HEK293T (cell line): ENCODE data around the gene MTRF1.

Source experiments
- CTCF ChIA-PET: fragments of 350-600 bp; formaldehyde crosslinking; extraction: SDS; loops from one replicate; lab custom pipeline; 2021; ENCODE audit warnings: antibody characterized with exemption, inconsistent platforms; lab: Yijun Ruan, JAX
- POLR2A ChIA-PET: fragments of 350-600 bp; formaldehyde crosslinking; extraction: SDS; loops from one replicate; lab custom pipeline; 2020; ENCODE audit warnings: antibody characterized with exemption, inconsistent platforms; lab: Yijun Ruan, JAX
- DNase-seq: peaks from one replicate; pipeline ENCODE4 v3.0.0; 2012; ENCODE audit warnings: mixed read lengths; ENCODE audit errors: extremely low spot score
- ARNT ChIP-seq: fragments of 450-650 bp; IDR thresholded peaks from 2 replicates; pipeline ENCODE4 v1.6.1; 2017; ENCODE audit warnings: mild to moderate bottlenecking
- BHLHE40 ChIP-seq: fragments of 450-650 bp; IDR thresholded peaks from 2 replicates; pipeline ENCODE4 v1.6.1; 2016; ENCODE audit warnings: mild to moderate bottlenecking, moderate library complexity, borderline replicate concordance
- CTBP1 ChIP-seq: fragments of 450-650 bp; IDR thresholded peaks from 2 replicates; pipeline ENCODE4 v1.6.1; 2016; ENCODE audit warnings: borderline replicate concordance
- ELF4 ChIP-seq: fragments of 450-650 bp; IDR thresholded peaks from 2 replicates; pipeline ENCODE4 v1.6.1; 2017; ENCODE audit warnings: antibody characterized with exemption
- FOXA1 ChIP-seq: fragments of 450-650 bp; IDR thresholded peaks from 2 replicates; pipeline ENCODE4 v1.6.1; 2016; ENCODE audit warnings: mild to moderate bottlenecking
- FOXK2 ChIP-seq: fragments of 450-650 bp; IDR thresholded peaks from 2 replicates; pipeline ENCODE4 v1.6.1; 2016; ENCODE audit warnings: mild to moderate bottlenecking
- FOXM1 ChIP-seq: fragments of 450-650 bp; IDR thresholded peaks from 2 replicates; pipeline ENCODE4 v1.6.1; 2017; ENCODE audit warnings: mild to moderate bottlenecking, borderline replicate concordance
- HDGF ChIP-seq: fragments of 450-650 bp; IDR thresholded peaks from 2 replicates; pipeline ENCODE4 v1.6.1; 2017; ENCODE audit warnings: antibody characterized with exemption, borderline replicate concordance
- L3MBTL2 ChIP-seq: fragments of 450-650 bp; conservative IDR thresholded peaks from 2 replicates; pipeline ENCODE4 v1.6.1; 2016; ENCODE audit warnings: mild to moderate bottlenecking
- LEF1 ChIP-seq: fragments of 450-650 bp; IDR thresholded peaks from 2 replicates; pipeline ENCODE4 v1.6.1; 2017; ENCODE audit warnings: mild to moderate bottlenecking, borderline replicate concordance
- NFRKB ChIP-seq: fragments of 450-650 bp; IDR thresholded peaks from 2 replicates; pipeline ENCODE4 v1.6.1; 2016; ENCODE audit warnings: mild to moderate bottlenecking, moderate library complexity
- PKNOX1 ChIP-seq: fragments of 450-650 bp; IDR thresholded peaks from 2 replicates; pipeline ENCODE4 v1.6.1; 2016
- SP1 ChIP-seq: fragments of 450-650 bp; IDR thresholded peaks from 2 replicates; pipeline ENCODE4 v1.6.1; 2017
- SUZ12 ChIP-seq: fragments of 450-650 bp; IDR thresholded peaks from 2 replicates; pipeline ENCODE4 v1.6.1; 2016; ENCODE audit warnings: mild to moderate bottlenecking
- TARDBP ChIP-seq: fragments of 450-650 bp; IDR thresholded peaks from 2 replicates; pipeline ENCODE4 v1.6.1; 2016
- ZNF384 ChIP-seq: fragments of 450-650 bp; IDR thresholded peaks from 2 replicates; pipeline ENCODE4 v1.6.1; 2016

Gene MTRF1

GRCh38 chr13:41254902-41255301 lies 8.5 kb downstream of the MTRF1 start:
- no peak for DNase-seq
- CTCF ChIA-PET, result no interaction called here
- no peak for TF ChIP-seq FOXA1
- no peak for TF ChIP-seq ZNF384
- TF ChIP-seq SUZ12, result no peak
- TF ChIP-seq CTBP1, result no peak
- no peak for TF ChIP-seq ARNT
- no peak for TF ChIP-seq BHLHE40
- no peak for TF ChIP-seq TARDBP
- no peak for TF ChIP-seq SP1
- TF ChIP-seq HDGF, result no peak
- TF ChIP-seq FOXK2, result no peak
- no peak for TF ChIP-seq L3MBTL2
- no peak for TF ChIP-seq PKNOX1
- no peak for TF ChIP-seq LEF1
- TF ChIP-seq NFRKB, result no peak
- POLR2A ChIA-PET, result no interaction called here

GRCh38 chr13:41250993-41251392 lies 12.4 kb downstream of the MTRF1 start:
- no peak for DNase-seq
- POLR2A ChIA-PET, result no interaction called here
- CTCF ChIA-PET, result no interaction called here
- TF ChIP-seq HDGF, result no peak
- TF ChIP-seq NFRKB, result no peak
- TF ChIP-seq ZNF384, result no peak
- TF ChIP-seq CTBP1, result no peak
- no peak for TF ChIP-seq LEF1
- no peak for TF ChIP-seq ARNT
- no peak for TF ChIP-seq ELF4
- no peak for TF ChIP-seq L3MBTL2
- no peak for TF ChIP-seq PKNOX1
- TF ChIP-seq FOXA1, result no peak
- no peak for TF ChIP-seq SP1
- TF ChIP-seq FOXK2, result no peak
- TF ChIP-seq BHLHE40, result no peak
- TF ChIP-seq TARDBP, result no peak

DNA sequence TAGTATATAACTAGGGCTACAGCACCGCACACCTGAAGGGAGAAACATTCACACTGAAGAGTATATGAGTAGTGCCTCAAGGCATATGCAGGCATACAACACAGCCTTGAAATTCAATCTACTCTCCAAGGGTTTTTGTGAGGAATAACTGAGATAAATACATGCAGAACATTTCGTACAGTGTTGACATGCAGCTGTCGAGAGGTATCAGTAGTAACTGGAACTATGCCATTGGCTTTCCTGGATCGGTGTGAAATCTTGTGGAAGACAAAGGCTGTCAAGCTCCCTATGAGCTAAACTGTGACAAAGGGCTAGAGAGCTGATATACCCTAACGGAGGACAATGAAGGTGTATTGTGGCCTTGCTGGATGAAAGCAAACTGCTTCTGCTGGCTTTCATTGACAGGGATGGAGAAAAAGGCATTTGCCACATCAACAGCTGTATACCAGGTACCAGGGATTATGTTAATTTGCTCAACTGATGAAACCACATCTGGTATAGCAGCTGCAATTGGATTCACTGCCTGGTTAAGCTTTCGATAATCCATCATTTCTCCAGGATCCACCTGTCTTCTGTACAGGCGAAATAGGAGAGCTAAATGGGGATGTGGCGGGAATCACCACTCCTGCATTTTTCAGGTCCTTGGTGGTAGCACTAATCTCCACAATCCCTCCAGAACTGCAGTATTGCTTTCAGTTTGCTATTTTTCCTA lies 16.3 kb downstream of the MTRF1 start:
- TF ChIP-seq ZNF384 (no peak), BHLHE40 (no peak), ELF4 (no peak), CTBP1 (no peak), SUZ12 (no peak), SP1 (no peak), HDGF (no peak), L3MBTL2 (no peak), FOXM1 (no peak), TARDBP (no peak), PKNOX1 (no peak), FOXK2 (no peak), NFRKB (no peak), FOXA1 (no peak), LEF1 (no peak), ARNT (no peak)
- ChIA-PET POLR2A (no interaction called here), CTCF (interaction anchor here (0.6 kb wide), 1 partner anchor 612 kb away, joined by 3 read pairs; no protein-coding TSS in a partner anchor)
- no peak for DNase-seq

DNA sequence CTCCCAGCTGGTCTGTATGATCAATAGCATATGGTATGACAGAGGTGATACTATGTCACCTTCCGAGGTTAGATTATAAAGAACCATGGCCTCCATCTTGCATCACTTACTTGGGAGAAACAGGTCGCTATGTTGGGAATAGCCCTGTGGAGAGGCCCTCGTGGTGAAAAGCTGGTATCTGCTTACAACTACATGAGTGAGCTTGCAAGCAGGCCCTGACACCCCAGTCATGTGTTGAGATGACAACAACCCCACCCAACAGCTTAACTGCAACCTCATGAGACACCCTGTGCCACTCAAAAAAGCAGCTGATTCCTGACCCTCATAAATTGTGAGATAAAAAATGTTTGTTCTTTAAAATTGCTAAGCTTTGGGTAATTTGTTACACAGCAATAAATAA lies 18.8 kb downstream of the MTRF1 start:
- no peak for DNase-seq
- CTCF ChIA-PET, result no interaction called here
- TF ChIP-seq SP1 (no peak), SUZ12 (no peak), ARNT (no peak), BHLHE40 (no peak), HDGF (no peak), NFRKB (no peak), L3MBTL2 (no peak), FOXA1 (no peak), ELF4 (no peak), PKNOX1 (no peak; the same call in 1 of the 2 replicates), TARDBP (no peak), LEF1 (no peak), FOXK2 (no peak), CTBP1 (no peak)
- POLR2A ChIA-PET, result no interaction called here

DNA sequence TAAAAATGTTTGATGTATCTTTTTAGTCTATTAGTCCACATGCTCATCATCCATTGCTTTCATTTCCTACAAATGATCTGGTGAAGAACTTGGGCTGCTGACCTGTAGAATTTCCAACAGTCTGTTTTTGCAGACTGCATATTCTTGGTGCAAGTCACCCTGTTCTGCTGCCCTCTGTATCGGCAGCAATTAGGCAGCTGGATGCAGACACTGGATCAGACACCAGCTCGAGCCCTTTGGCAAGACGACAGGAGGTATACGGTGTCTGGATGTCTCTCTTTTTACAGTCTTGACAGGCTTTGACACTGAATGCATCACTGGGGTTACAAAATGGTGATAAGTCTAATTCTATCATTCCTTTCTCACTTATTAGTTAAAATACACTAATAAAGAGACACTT lies 21.8 kb downstream of the MTRF1 start:
- TF ChIP-seq SP1 (no peak), FOXA1 (no peak), FOXM1 (no peak), LEF1 (no peak), HDGF (no peak), ARNT (no peak), PKNOX1 (no peak), CTBP1 (no peak), FOXK2 (no peak), NFRKB (no peak), SUZ12 (no peak), TARDBP (no peak), ZNF384 (no peak), ELF4 (no peak), L3MBTL2 (no peak), BHLHE40 (no peak)
- CTCF ChIA-PET, result no interaction called here
- POLR2A ChIA-PET, result no interaction called here
- DNase-seq, result no peak
